ENCODE measurements around the gene PARD3B.

PARD3B gene

GRCh38 chr2:204977914-204978313 lies 432.6 kb downstream of the PARD3B start:
- DNase-seq (ENCODE audit: low read depth), result no peak
- no peak overlapping the region for H3K4me3 ChIP-seq (replicated peaks; ENCODE audit: low read depth, low read length)
- no peak for TF ChIP-seq CTCF (IDR thresholded peaks at IDR 0.05; ENCODE audit: low read length, missing control alignments)

- peak; percentile 4 for DNase-seq (ENCODE audit: low read depth)
- no peak overlapping the region for H3K4me3 ChIP-seq (replicated peaks; ENCODE audit: low read depth, low read length)
- no peak for TF ChIP-seq CTCF (IDR thresholded peaks at IDR 0.05; ENCODE audit: low read length, missing control alignments)
These were observed 437.0 kb downstream of the PARD3B start for GRCh38 chr2:204982303-204982702.

GRCh38 chr2:204984518-204984917 lies 439.2 kb downstream of the PARD3B start:
- DNase-seq (ENCODE audit: low read depth), result peak; percentile 15
- TF ChIP-seq CTCF (IDR thresholded peaks at IDR 0.05; ENCODE audit: low read length, missing control alignments), result no peak
- H3K4me3 ChIP-seq (replicated peaks; ENCODE audit: low read depth, low read length), result no peak overlapping the region

DNA sequence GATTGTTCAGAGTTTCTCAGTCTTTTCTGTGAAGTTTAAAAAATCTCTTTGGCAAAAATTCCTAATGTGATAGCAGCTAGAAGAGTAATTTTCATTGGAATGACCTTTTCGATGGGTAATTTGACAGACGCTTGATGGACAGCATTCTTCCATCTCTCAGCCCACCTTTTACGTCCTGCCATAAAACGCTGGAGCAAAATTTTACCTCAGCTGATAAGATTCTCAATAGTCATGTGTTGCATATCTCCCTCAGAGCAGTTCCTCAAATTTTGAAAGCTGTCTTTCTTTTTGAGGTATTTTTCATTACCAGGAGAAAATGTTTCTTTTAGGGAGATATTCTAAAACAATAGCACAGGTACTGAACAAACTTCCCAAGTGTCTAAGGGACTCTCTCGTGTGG lies 441.4 kb downstream of the PARD3B start:
- no peak overlapping the region for H3K4me3 ChIP-seq (replicated peaks; ENCODE audit: low read depth, low read length)
- no peak for TF ChIP-seq CTCF (IDR thresholded peaks at IDR 0.05; ENCODE audit: low read length, missing control alignments)
- no peak for DNase-seq (ENCODE audit: low read depth)

- DNase-seq (ENCODE audit: low read depth), result no peak
- no peak for TF ChIP-seq CTCF (IDR thresholded peaks at IDR 0.05; ENCODE audit: low read length, missing control alignments)
- no peak overlapping the region for H3K4me3 ChIP-seq (replicated peaks; ENCODE audit: low read depth, low read length)
These were observed 443.6 kb downstream of the PARD3B start for GRCh38 chr2:204988836-204989235.

DNA sequence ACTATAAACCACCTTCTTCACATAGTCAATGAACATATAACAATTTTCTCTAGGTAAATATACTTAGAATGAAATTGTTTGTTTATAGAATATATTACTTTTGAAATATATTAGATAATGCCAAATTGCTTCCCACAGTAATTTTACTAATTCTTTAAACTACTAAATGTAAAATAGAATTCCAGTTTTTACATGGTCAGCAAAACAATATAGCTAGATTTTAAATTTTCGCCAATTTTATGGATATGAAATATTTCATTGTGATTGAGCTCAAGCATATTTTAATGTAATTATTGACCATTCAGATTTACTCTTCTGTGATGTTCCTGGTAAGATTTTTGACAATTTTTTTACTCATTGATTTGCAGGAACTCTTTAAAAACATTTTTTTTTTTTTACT lies 444.6 kb downstream of the PARD3B start:
- DNase-seq (ENCODE audit: low read depth), result no peak
- TF ChIP-seq CTCF (IDR thresholded peaks at IDR 0.05; ENCODE audit: low read length, missing control alignments), result no peak
- no peak overlapping the region for H3K4me3 ChIP-seq (replicated peaks; ENCODE audit: low read depth, low read length)

DNA sequence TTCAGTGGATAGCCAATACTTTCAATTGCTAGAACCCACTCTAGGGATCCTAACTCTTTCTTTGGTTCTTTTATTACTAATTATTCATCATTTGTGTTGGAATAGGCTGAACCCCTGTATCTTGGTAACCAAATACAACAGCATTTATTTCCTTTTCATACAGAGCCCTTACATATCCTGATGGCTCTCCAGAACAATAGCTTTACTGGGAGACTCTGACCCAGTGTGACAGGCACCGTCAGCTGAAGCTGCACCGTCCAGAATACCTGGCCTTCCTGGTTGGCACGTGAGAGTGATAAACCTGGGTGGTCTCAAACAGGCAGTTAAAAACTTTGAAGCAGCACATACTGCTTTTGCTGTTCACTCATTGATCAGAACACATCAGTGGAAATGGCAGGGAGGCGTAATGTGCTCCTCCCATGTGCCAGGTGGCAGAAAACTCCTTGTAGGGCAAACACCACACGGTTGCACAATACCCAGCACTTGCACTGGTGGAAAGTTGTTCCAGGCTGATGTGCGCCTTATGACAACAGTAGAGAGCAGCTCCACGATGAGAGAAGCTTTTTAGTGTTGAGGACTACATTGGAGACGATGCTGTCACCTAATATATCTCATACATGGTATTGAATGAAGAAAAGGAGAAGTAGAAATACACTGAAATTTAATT lies 456.2 kb downstream of the PARD3B start:
- no peak overlapping the region for H3K4me3 ChIP-seq (replicated peaks; ENCODE audit: low read depth, low read length)
- no peak for DNase-seq (ENCODE audit: low read depth)
- no peak for TF ChIP-seq CTCF (IDR thresholded peaks at IDR 0.05; ENCODE audit: low read length, missing control alignments)

Data from fibroblast of pulmonary artery (primary cell).